ENCODE data around the gene CES3. TPM values are rescaled to one million over a fixed set of nuclear protein-coding genes. Genes with fewer than 3 reads are reported as not detected.

The CES3 gene
- total RNA-seq, 2 donors from 2014 or later = 0.16 to 0.89 TPM

- Histone ChIP-seq H3K4me3 (no peak overlapping the region), H3K4me1 (peaks cover 0 to 38% of the 10 kb centered on the region in 2 donors), H3K36me3 (no peaks in the 10 kb centered on the region), H3K27me3 (no peaks in the 10 kb centered on the region), H3K27ac (peak overlapping the region; percentile 71 to 84), H3K9me3 (no peaks in the 10 kb centered on the region)
- no peak for DNase-seq (ENCODE audit: low spot score)
- TF ChIP-seq CTCF (IDR thresholded peaks at IDR 0.05) = no peak
Measured at GRCh38 chr16:66996983-66997358, 35.9 kb downstream of the CES3 start.

- Histone ChIP-seq H3K9me3 (no peaks in the 10 kb centered on the region), H3K27ac (peak overlapping the region; percentile 49 to 59), H3K36me3 (no peaks in the 10 kb centered on the region), H3K4me1 (peaks cover 0 to 38% of the 10 kb centered on the region in 2 donors), H3K4me3 (peak overlapping the region; percentile 37 to 54), H3K27me3 (no peaks in the 10 kb centered on the region)
- DNase-seq (ENCODE audit: low spot score) = peak; percentile 78
- no peak for TF ChIP-seq CTCF (IDR thresholded peaks at IDR 0.05)
Measured at GRCh38 chr16:67000384-67001351, 39.6 kb downstream of the CES3 start.

GRCh38 chr16:67001726-67002125 is 40.7 kb downstream of the CES3 start:
- no peak for TF ChIP-seq CTCF (IDR thresholded peaks at IDR 0.05)
- H3K36me3 ChIP-seq = no peaks in the 10 kb centered on the region
- no peak overlapping the region for H3K4me3 ChIP-seq
- H3K27me3 ChIP-seq = no peaks in the 10 kb centered on the region
- H3K27ac ChIP-seq = no peak overlapping the region
- no peaks in the 10 kb centered on the region for H3K9me3 ChIP-seq
- H3K4me1 ChIP-seq = peaks cover 0 to 27% of the 10 kb centered on the region in 2 donors
- DNase-seq (ENCODE audit: low spot score) = no peak

GRCh38 chr16:67006930-67007658 is 46.0 kb downstream of the CES3 start:
- DNase-seq (ENCODE audit: low spot score) = no peak
- Histone ChIP-seq H3K4me3 (no peak overlapping the region), H3K9me3 (no peaks in the 10 kb centered on the region), H3K27ac (no peak overlapping the region), H3K27me3 (no peaks in the 10 kb centered on the region), H3K4me1 (no peaks in the 10 kb centered on the region), H3K36me3 (no peaks in the 10 kb centered on the region)
- TF ChIP-seq CTCF (IDR thresholded peaks at IDR 0.05) = no peak

- no peaks in the 10 kb centered on the region for H3K27me3 ChIP-seq
- DNase-seq (ENCODE audit: low spot score) = no peak
- peaks cover 0 to 12% of the 10 kb centered on the region in 2 donors for H3K4me1 ChIP-seq
- no peak overlapping the region for H3K27ac ChIP-seq
- TF ChIP-seq CTCF (IDR thresholded peaks at IDR 0.05) = no peak
- no peaks in the 10 kb centered on the region for H3K36me3 ChIP-seq
- no peaks in the 10 kb centered on the region for H3K9me3 ChIP-seq
- H3K4me3 ChIP-seq = no peak overlapping the region
Measured at GRCh38 chr16:67009158-67009557, 48.1 kb downstream of the CES3 start.
